ENCODE data around the gene ARSB.
"Not testable (repeated sequence)": the region's sequence is repeated elsewhere in the genome, so short reads cannot be mapped to it uniquely, and the experiment has no call there.

ARSB gene

GRCh38 chr5:78929833-78930232 lies 55.3 kb downstream of the ARSB start:
- no peak for DNase-seq

GRCh38 chr5:78927657-78928282 lies 57.3 kb downstream of the ARSB start:
- DNase-seq, result no peak

DNA sequence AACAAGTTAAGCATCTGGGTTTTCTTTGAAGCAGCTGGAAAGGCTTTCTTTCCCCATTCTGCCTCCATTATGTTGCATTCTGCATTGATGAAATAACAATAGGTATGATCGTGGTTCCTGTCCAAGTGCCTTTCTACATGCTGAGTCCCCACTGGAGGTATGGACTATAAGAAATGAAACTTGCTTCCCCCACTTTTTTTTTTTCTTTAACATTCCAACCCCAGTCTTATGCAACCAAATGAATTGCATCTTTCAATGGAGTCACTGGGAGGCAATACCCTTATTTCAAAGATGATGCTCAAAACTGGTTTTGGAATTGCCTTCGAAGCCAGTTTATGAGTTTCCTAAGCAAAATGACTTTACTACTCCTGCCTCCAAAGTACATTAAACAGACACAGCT lies 58.9 kb downstream of the ARSB start:
- DNase-seq, result no peak

DNA sequence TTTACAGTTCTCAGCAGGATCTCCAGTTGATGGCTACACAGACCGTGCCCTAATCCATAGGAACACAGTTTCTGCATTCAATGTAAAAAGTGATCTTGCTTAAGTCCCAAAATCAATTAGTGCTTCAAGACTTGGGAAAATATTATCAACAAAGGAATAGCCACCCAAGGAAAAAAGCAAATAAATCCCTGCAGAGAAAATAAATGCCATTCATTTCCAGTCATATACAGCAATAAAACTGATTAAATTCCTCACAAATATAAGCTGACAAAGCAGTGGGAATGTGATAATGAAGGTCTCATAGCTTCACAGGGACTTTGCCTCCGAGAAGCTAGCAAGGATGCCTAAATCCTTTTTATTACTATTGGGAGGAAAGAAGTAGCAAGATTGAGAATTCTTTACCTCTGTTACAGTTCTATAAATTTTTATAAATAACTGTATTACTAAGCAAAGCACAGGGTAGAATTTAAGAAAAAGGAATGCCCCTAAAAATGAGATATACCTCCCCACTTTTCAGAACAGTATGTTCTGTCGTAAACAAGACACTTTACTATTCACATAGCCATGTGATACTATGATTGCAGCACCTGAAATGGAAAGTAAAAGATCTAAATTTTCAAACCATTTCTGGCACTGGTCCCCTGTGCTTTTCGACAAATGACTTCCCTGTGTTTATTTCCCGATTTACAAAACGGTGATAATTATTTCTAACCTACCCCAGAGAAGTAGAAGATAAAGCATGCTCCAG lies 59.8 kb downstream of the ARSB start:
- no peak for DNase-seq

DNA sequence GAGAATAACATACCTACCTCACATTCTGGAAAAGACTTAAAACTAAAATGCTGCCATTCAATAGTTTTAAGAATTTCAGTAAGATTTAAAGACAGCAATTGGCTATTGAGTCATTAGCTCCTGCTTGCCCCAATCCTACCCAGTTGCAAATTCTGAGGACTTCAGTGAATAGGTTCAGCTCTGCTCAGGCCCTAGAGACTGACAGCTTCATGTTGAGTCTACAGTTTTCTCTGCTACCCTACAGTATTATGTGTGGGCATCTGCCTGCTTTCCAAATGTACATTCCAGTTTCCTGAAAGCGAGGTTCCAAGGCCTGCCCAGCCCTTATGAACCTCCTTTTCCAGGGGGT lies 61.5 kb downstream of the ARSB start:
- no peak for DNase-seq

DNA sequence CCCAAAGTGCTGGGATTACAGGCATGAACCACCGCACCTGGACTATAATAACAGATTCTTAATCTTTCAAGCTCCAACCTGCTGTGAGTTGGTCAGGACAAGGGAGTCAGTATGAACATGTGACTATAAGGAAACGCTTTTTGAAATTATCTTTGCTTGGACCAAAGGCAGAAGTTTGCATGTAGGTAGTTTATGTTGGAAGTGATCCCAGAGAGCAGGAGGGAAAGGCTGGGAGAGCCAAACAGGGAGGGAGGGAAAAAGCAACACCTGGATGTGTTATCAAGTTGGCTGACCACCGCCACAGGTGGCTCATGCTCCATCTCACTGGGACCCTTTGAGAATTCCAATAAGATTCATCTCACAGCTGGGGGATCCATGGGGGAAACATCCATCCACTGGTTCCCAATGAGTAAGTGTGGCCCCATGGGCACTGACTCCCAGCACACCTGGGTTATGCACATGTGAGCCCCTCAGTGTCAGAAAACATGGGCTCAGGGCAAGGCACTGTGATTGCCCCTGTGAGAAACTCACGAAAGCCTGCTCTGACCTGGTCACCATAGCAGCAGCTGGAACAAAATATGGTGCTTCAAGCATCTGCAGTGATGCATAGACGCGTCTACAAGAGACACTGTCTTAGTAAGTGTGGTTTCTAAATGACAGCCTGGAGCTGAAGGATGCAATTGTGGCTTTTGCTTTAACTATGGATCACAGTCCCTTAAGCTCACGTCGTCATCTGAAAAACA lies 62.1 kb downstream of the ARSB start:
- no peak for DNase-seq

DNA sequence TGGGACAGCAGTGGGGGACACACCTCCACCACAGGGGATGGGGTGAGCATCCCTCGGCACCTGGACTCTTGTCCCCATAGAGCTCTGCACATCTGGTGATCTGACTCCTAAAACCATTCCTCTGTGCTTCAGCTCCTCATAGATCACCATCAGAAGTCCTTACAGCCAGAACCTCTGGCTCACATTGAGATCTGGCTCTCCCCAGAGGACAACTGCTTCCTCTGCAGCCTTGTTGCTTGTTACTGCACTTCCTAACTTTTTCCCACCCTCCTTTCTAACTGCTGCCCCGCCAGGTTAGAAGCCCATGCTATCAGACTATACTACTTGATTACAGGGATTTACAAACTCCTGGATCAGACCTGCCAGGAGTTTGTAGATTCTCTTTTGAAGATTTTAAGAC lies 64.5 kb downstream of the ARSB start:
- no peak for DNase-seq

DNA sequence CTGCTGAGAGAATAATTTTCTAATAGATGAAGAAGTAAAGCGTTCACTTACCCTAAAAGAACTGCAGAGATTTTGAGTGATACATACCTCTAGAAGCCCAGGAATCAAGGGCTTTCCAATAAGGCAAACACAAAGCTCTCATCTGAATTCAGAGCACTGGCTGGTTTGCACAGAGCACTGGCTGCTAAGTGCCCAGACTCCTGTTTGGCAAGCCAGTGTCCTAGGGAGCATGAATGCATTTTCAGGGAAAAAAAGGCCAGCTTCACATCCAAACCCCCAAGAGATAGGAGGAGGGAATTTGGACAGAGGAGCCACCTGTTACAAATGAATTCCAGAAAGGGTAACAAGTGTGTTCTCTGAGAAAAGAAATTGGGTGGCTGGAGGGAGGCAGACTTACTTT lies 65.3 kb downstream of the ARSB start:
- no peak for DNase-seq

- no peak for DNase-seq
Observed at GRCh38 chr5:78916044-78916443, 69.1 kb downstream of the ARSB start.

- no peak for DNase-seq
Observed at GRCh38 chr5:78915170-78915569, 69.9 kb downstream of the ARSB start.

GRCh38 chr5:78912811-78913210 lies 72.3 kb downstream of the ARSB start:
- DNase-seq, result no peak

DNA sequence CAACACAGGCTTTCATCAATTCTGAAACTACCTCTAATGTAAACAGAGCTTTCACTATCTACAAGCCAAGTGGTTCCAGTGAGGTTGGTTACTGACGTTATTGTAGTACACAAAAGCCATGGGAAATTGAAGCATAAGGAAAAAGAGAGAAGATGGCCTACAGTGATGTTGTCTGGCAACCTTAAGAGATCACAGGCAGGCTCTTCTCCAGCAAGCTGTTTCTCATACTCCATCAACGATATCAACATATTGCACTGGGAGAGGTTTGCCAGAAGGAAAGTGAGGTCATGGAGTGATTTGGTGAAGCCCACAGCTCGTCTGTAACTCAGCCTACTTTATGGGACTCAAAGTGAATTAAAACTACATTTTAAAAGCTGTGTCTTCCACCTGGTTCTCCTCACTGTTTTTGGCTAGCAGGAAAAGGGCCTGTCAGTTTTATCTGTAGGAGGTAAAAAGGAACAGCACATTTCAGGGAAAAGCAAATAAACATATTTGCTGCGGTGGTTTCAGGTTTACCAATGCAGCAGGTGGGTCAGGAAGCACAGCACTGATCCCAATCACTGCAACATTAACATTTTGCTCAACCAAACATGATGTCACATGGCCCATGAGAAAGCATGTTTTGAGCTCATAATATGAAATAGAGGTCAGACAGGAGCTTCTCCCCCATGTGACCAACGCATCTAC lies 72.9 kb downstream of the ARSB start:
- DNase-seq, result no peak

- DNase-seq, result not testable (repeated sequence)
Observed at GRCh38 chr5:78909224-78909983, 75.7 kb downstream of the ARSB start.

DNA sequence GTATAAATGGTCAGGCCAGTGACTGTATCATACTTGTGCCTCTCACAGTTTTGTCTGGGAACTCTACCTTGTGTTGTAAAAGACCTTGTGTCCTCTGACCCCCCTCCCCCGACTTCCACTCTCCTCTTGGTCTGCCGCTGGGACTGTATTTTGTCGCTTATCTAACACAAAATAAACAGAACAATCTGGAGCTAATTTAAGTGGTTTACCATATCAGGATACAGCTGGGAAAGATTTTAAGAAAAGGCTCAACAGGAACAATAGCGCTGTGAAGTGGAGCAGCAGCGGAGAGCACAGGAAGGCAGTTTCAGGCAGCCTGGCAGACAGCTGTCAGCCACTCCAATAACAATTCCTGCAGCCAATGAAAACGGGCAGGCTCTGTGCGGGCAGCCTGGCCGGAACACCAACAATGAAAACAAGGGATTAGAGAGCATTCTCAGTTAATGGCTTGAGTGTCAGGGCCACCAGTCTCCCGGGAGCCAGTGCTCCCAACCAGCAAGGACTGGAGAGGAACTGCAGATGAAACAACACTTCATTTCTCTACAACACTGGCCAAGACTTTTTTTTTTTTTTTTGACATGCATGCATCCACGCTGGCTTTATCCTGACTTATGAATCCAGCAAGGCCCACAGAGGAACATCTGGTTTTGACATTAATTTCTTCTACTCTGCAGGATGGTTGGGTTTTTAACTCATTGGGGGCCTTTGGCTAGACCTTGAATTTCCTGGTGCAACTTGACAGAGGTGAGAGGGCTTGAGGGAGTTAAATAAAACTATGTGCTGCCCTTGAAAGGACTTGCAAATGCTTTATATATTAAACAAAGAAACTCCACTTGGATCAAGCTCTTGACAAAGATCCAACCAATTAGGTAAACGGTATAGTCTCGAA lies 76.7 kb downstream of the ARSB start:
- DNase-seq, result no peak

DNA sequence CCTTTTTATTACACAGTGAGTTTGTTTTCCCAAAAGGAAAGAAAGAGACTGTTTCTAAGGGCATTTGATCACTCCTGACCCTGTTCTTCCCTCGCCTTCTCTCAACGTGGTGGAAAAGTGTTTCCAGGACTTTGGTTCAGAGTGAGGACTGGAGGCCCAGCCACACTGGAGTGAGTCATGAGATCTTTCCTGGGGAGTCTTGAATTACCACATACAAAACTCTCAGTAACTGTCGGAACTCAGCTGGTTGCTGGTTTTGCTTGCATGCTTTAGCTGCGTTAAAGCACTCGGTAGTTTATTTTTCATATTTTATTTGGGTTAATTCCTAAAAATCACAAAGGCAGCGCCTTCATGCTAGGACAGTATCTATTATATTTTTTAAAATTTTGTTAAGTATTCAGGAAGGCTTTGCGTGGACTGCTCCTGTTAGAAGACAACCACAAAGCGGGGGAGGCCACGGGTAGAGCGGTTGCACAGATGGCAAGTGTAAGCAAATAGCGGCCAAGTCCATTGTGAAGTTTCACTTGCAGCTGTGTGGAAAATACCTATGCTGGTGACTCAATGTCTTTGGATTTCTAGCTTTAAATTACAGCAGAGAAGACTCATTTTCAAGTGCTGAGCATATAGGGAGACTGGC lies 77.7 kb downstream of the ARSB start:
- DNase-seq, result no peak

GRCh38 chr5:78905084-78905938 lies 79.8 kb downstream of the ARSB start:
- DNase-seq, result no peak

DNA sequence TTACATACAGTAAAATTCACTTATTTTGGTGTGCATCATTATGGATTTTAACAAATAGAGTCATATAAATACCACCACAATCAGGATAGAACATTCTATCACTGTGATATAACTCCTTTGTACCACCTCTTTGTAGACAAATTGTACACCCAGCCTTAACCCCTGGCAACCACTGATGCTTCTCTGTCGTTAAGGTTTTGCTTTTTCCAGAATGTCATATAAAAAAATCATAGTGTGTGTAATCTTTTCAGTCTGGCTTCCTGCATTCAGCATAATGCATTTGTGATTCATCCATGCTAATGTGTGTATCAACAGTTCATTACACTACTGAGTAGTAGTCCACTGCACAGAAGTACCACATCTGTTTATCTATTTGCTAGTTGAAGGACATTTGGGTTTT lies 81.2 kb downstream of the ARSB start:
- no peak for DNase-seq

DNA sequence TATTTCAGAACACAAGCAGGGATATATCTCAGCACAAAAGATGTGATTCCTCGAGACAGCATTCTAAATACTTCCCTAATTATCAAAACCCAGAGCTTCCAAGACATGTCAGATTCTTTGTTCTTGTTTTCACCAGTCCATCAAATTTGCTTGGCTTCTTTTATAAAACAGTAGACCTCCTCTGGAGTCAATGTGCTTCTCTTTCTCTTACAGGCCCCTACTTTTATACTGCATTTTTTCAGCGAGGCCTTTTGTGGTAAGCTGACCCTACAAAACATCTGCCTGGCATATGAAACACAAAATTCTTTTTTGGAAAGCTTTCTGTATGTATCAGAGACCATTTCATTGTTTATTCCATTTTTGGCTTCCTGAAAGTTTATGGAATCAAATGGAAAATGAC lies 81.8 kb downstream of the ARSB start:
- no peak for DNase-seq

DNA sequence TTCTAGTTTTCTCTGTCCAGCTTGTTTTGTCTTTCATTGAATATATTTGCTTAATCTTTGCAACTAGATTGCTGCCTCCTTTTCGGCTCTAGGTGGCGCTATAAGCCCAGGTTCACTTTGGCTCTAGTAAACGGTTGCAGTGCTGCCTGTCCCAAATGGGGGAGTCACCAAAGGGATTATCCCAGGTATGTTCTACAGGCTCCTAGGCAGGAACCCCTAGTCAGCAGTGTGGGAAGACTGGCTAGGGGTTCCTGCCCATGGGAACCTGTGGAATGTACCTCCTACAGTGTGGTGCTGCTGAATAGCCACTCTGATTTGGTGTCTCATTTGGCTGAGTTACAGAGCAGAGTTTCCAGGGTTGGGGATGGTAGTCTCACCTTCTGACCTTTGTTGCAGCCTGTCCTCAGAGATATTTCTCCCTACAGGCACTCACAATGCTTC lies 85.2 kb downstream of the ARSB start:
- DNase-seq, result no peak

DNA sequence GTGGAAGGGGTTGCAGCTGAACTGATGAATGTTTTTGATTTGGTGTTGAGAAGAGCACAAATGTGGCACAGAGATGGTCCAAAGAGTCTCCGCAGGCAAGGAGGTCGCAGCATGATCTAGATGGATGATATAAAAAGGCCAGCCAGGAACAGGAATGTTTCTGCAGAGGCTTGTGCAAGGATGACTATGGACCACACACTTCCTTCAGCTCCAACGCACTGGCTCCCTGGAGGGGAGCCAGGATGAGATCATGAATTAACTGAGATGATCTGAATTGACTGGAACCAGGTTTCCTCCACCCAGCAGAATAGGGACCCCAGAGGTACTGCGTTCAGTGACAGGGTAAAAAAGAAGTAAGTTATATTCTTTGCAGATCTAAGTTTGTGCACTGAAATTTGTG lies 89.0 kb downstream of the ARSB start:
- no peak for DNase-seq

All from stimulated activated CD4-positive, alpha-beta T cell treated with anti-CD3 and anti-CD28 coated beads, Interleukin-4, amount 100 ng/mL, for 1 hour (primary cell).